ENCODE data around the gene TMPRSS6.

Gene TMPRSS6

GRCh38 chr22:37109242-37109917, at the start of gene TMPRSS6:
Gene TMPRSS6, minus strand, starts transcription at chr22:37109713. Its CDS starts 6,296 bp downstream, at chr22:37103417.
- H3K4me1 ChIP-seq (ENCODE audit: control insufficient read depth in 1 of 2, insufficient read depth in 2 of 2, low read length in 2 of 2) = no peaks in the 10 kb centered on the region
- H3K27ac ChIP-seq (ENCODE audit: low read length) = no peak within 1 kb of the TSS
- H3K27me3 ChIP-seq (ENCODE audit: low read depth, low read length) = no peaks in the 10 kb centered on the region
- no peaks in the 10 kb centered on the region for H3K9me3 ChIP-seq (ENCODE audit: control insufficient read depth in 1 of 2, low read length in 2 of 2)
- H3K36me3 ChIP-seq (ENCODE audit: control insufficient read depth in 1 of 2, insufficient read depth in 2 of 2, low read length in 2 of 2) = no peaks in the 10 kb centered on the region
- H3K4me3 ChIP-seq (ENCODE audit: low read depth in 1 of 2, low read length in 2 of 2) = no peak within 1 kb of the TSS

- Histone ChIP-seq H3K9me3 (ENCODE audit: control insufficient read depth in 1 of 2, low read length in 2 of 2) (no peaks in the 10 kb centered on the region), H3K27ac (ENCODE audit: low read length) (no peak overlapping the region), H3K27me3 (ENCODE audit: low read depth, low read length) (no peaks in the 10 kb centered on the region), H3K4me1 (ENCODE audit: control insufficient read depth in 1 of 2, insufficient read depth in 2 of 2, low read length in 2 of 2) (no peaks in the 10 kb centered on the region), H3K4me3 (ENCODE audit: low read depth in 1 of 2, low read length in 2 of 2) (no peak overlapping the region), H3K36me3 (ENCODE audit: control insufficient read depth in 1 of 2, insufficient read depth in 2 of 2, low read length in 2 of 2) (no peaks in the 10 kb centered on the region)
These were observed 49.4 kb upstream of the TMPRSS6 start for GRCh38 chr22:37158963-37159290.

GRCh38 chr22:37157516-37158285, 48.2 kb upstream of the TMPRSS6 start:
- Histone ChIP-seq H3K27ac (ENCODE audit: low read length) (no peak overlapping the region), H3K4me3 (ENCODE audit: low read depth in 1 of 2, low read length in 2 of 2) (no peak overlapping the region), H3K27me3 (ENCODE audit: low read depth, low read length) (no peaks in the 10 kb centered on the region), H3K36me3 (ENCODE audit: control insufficient read depth in 1 of 2, insufficient read depth in 2 of 2, low read length in 2 of 2) (no peaks in the 10 kb centered on the region), H3K4me1 (ENCODE audit: control insufficient read depth in 1 of 2, insufficient read depth in 2 of 2, low read length in 2 of 2) (no peaks in the 10 kb centered on the region), H3K9me3 (ENCODE audit: control insufficient read depth in 1 of 2, low read length in 2 of 2) (no peaks in the 10 kb centered on the region)

- H3K36me3 ChIP-seq (ENCODE audit: control insufficient read depth in 1 of 2, insufficient read depth in 2 of 2, low read length in 2 of 2) = no peaks in the 10 kb centered on the region
- H3K4me1 ChIP-seq (ENCODE audit: control insufficient read depth in 1 of 2, insufficient read depth in 2 of 2, low read length in 2 of 2) = no peaks in the 10 kb centered on the region
- H3K4me3 ChIP-seq (ENCODE audit: low read depth in 1 of 2, low read length in 2 of 2) = no peak overlapping the region
- no peak overlapping the region for H3K27ac ChIP-seq (ENCODE audit: low read length)
- no peaks in the 10 kb centered on the region for H3K27me3 ChIP-seq (ENCODE audit: low read depth, low read length)
- H3K9me3 ChIP-seq (ENCODE audit: control insufficient read depth in 1 of 2, low read length in 2 of 2) = peaks cover 0 to under 1% of the 10 kb centered on the region in 2 donors
These were observed 47.3 kb upstream of the TMPRSS6 start for GRCh38 chr22:37156686-37157435.

GRCh38 chr22:37155971-37156370, 46.5 kb upstream of the TMPRSS6 start:
- H3K27ac ChIP-seq (ENCODE audit: low read length) = no peak overlapping the region
- no peak overlapping the region for H3K4me3 ChIP-seq (ENCODE audit: low read depth in 1 of 2, low read length in 2 of 2)
- no peaks in the 10 kb centered on the region for H3K4me1 ChIP-seq (ENCODE audit: control insufficient read depth in 1 of 2, insufficient read depth in 2 of 2, low read length in 2 of 2)
- peaks cover 0 to 7% of the 10 kb centered on the region in 2 donors for H3K9me3 ChIP-seq (ENCODE audit: control insufficient read depth in 1 of 2, low read length in 2 of 2)
- no peaks in the 10 kb centered on the region for H3K27me3 ChIP-seq (ENCODE audit: low read depth, low read length)
- no peaks in the 10 kb centered on the region for H3K36me3 ChIP-seq (ENCODE audit: control insufficient read depth in 1 of 2, insufficient read depth in 2 of 2, low read length in 2 of 2)

GRCh38 chr22:37154925-37155712, 45.6 kb upstream of the TMPRSS6 start:
- Histone ChIP-seq H3K4me1 (ENCODE audit: control insufficient read depth in 1 of 2, insufficient read depth in 2 of 2, low read length in 2 of 2) (no peaks in the 10 kb centered on the region), H3K36me3 (ENCODE audit: control insufficient read depth in 1 of 2, insufficient read depth in 2 of 2, low read length in 2 of 2) (no peaks in the 10 kb centered on the region), H3K9me3 (ENCODE audit: control insufficient read depth in 1 of 2, low read length in 2 of 2) (peaks cover 0 to 12% of the 10 kb centered on the region in 2 donors), H3K27me3 (ENCODE audit: low read depth, low read length) (no peaks in the 10 kb centered on the region), H3K27ac (ENCODE audit: low read length) (no peak overlapping the region), H3K4me3 (ENCODE audit: low read depth in 1 of 2, low read length in 2 of 2) (no peak overlapping the region)

- no peak overlapping the region for H3K27ac ChIP-seq (ENCODE audit: low read length)
- H3K4me3 ChIP-seq (ENCODE audit: low read depth in 1 of 2, low read length in 2 of 2) = no peak overlapping the region
- no peaks in the 10 kb centered on the region for H3K36me3 ChIP-seq (ENCODE audit: control insufficient read depth in 1 of 2, insufficient read depth in 2 of 2, low read length in 2 of 2)
- no peaks in the 10 kb centered on the region for H3K27me3 ChIP-seq (ENCODE audit: low read depth, low read length)
- H3K9me3 ChIP-seq (ENCODE audit: control insufficient read depth in 1 of 2, low read length in 2 of 2) = peaks cover 0 to 12% of the 10 kb centered on the region in 2 donors
- no peaks in the 10 kb centered on the region for H3K4me1 ChIP-seq (ENCODE audit: control insufficient read depth in 1 of 2, insufficient read depth in 2 of 2, low read length in 2 of 2)
These were observed 44.4 kb upstream of the TMPRSS6 start for GRCh38 chr22:37153901-37154300.

- Histone ChIP-seq H3K9me3 (ENCODE audit: control insufficient read depth in 1 of 2, low read length in 2 of 2) (peaks cover 0 to 12% of the 10 kb centered on the region in 2 donors), H3K27me3 (ENCODE audit: low read depth, low read length) (no peaks in the 10 kb centered on the region), H3K36me3 (ENCODE audit: control insufficient read depth in 1 of 2, insufficient read depth in 2 of 2, low read length in 2 of 2) (no peaks in the 10 kb centered on the region), H3K4me3 (ENCODE audit: low read depth in 1 of 2, low read length in 2 of 2) (no peak overlapping the region), H3K4me1 (ENCODE audit: control insufficient read depth in 1 of 2, insufficient read depth in 2 of 2, low read length in 2 of 2) (no peaks in the 10 kb centered on the region), H3K27ac (ENCODE audit: low read length) (no peak overlapping the region)
These were observed 41.9 kb upstream of the TMPRSS6 start for GRCh38 chr22:37151401-37151800.

GRCh38 chr22:37150701-37151100, 41.2 kb upstream of the TMPRSS6 start:
- no peak overlapping the region for H3K27ac ChIP-seq (ENCODE audit: low read length)
- H3K36me3 ChIP-seq (ENCODE audit: control insufficient read depth in 1 of 2, insufficient read depth in 2 of 2, low read length in 2 of 2) = no peaks in the 10 kb centered on the region
- peaks cover 0 to 12% of the 10 kb centered on the region in 2 donors for H3K9me3 ChIP-seq (ENCODE audit: control insufficient read depth in 1 of 2, low read length in 2 of 2)
- no peaks in the 10 kb centered on the region for H3K27me3 ChIP-seq (ENCODE audit: low read depth, low read length)
- H3K4me1 ChIP-seq (ENCODE audit: control insufficient read depth in 1 of 2, insufficient read depth in 2 of 2, low read length in 2 of 2) = no peaks in the 10 kb centered on the region
- no peak overlapping the region for H3K4me3 ChIP-seq (ENCODE audit: low read depth in 1 of 2, low read length in 2 of 2)

- Histone ChIP-seq H3K4me3 (ENCODE audit: low read depth in 1 of 2, low read length in 2 of 2) (no peak overlapping the region), H3K36me3 (ENCODE audit: control insufficient read depth in 1 of 2, insufficient read depth in 2 of 2, low read length in 2 of 2) (no peaks in the 10 kb centered on the region), H3K4me1 (ENCODE audit: control insufficient read depth in 1 of 2, insufficient read depth in 2 of 2, low read length in 2 of 2) (no peaks in the 10 kb centered on the region), H3K27me3 (ENCODE audit: low read depth, low read length) (no peaks in the 10 kb centered on the region), H3K9me3 (ENCODE audit: control insufficient read depth in 1 of 2, low read length in 2 of 2) (peaks cover 0 to 12% of the 10 kb centered on the region in 2 donors), H3K27ac (ENCODE audit: low read length) (no peak overlapping the region)
These were observed 39.5 kb upstream of the TMPRSS6 start for GRCh38 chr22:37148742-37149665.

Measured in muscle layer of duodenum (tissue), 2 donors.